ENCODE data around the gene SRGAP1.

Gene SRGAP1

DNA sequence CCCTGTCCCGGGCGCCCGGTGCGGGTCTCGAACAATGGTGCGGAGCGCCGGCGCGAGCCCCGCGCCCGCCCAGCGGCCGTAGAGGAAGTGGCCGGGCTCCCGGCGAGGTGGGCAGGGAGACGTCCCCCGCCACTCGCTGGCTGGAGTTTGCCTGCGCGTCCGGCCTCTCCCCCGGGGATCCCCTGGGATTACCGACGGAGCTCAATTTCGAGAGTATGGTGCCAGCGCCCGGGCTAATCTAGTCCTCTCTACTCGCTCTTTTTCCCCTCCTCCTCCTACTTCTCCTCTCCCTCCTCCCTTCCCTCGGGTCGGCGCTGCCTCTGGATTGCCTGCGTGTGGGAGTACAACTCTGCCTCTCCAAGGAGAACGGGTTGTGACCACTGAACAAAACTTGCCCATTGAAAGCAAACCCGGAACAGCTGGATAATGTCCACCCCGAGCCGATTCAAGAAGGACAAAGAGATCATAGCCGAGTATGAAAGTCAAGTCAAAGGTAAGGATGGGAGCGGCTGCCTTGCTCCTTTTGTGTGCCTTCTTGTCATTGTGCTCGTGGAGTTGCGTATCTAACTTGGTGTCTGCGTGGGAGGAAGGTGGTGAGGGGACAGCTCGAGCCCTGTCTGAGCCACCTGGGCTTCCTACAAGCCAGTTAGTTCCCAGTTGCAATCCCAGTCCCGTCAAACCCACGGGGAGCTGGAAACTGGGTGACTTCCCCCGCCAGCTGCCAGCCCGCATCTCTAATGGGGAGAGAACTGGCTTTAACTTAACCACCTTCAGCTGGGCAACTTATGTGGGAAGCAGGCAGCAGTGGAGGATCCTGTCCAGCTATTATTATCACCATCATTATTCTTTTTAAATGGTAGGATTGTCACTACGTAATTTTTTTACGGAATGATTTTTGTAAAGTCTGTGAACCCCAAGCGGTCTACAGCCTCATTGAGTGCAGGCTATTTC, at the start of gene SRGAP1:
SRGAP1 (plus strand) TSS at position 310 of the 951 bp plus-strand sequence; CDS start at position 427, 117 bp downstream.
- DNase-seq (ENCODE audit: low read depth in 1 of 2, low spot score in 1 of 2) = no peak

DNA sequence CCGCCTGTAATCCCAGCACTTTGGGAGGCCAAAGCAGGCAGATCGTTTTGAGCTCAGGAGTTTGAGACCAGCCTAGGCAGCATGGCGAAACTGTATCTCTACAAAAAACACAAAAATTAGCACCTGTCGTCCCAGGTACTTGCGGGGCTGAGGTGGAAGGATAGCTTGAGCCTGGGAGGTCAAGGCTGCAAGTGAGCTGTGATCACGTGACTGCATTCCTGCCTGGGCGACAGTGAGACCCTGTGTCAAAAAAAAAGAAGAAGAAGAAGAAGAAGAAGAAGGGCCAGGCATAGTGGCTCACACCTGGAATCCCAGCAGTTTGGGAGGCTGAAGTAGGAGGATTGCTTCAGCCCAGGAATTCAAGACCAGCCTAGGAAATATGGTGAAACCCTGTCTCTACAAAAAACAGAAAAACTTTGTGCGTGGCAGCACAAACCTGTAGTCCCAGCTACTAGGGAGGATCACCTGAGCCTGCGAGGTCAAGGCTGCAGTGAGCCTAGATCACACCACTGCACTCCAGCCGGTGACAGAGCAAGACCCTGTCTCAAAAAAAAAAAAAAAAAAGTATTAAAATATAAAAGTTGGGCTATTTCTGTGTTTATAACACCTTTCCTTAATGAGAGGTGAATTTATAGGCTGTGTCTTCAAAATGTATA, 49.3 kb upstream of the SRGAP1 start:
- no peak for DNase-seq (ENCODE audit: low read depth in 1 of 2, low spot score in 1 of 2)

GRCh38 chr12:63795944-63796343, 48.6 kb upstream of the SRGAP1 start:
- no peak for DNase-seq (ENCODE audit: low read depth in 1 of 2, low spot score in 1 of 2)

- DNase-seq (ENCODE audit: low read depth in 1 of 2, low spot score in 1 of 2) = no peak
Observed at GRCh38 chr12:63802012-63802608, 42.4 kb upstream of the SRGAP1 start.

DNA sequence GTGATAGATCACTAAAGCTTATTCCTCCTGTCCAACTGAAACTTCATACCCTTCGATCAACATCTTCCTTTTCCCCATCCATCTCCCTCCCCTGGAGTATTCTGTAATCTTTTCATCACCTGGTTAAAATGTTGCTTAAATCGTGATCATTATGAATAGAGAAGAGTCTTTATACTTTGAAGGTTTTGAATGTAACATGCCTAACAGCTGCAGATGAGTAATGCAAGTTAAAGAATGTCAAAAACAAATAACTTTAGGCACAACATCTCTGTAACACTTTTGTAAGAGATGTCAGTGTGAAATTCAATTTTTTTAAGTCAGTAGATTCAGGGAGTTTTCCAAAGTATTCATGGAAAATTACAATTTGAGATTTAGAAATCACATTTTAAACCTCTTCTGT, 39.8 kb upstream of the SRGAP1 start:
- DNase-seq (ENCODE audit: low read depth in 1 of 2, low spot score in 1 of 2) = no peak

GRCh38 chr12:63805704-63806672, 38.5 kb upstream of the SRGAP1 start:
- no peak for DNase-seq (ENCODE audit: low read depth in 1 of 2, low spot score in 1 of 2)

GRCh38 chr12:63808631-63809030, 35.9 kb upstream of the SRGAP1 start:
- DNase-seq (ENCODE audit: low read depth in 1 of 2, low spot score in 1 of 2) = no peak

DNA sequence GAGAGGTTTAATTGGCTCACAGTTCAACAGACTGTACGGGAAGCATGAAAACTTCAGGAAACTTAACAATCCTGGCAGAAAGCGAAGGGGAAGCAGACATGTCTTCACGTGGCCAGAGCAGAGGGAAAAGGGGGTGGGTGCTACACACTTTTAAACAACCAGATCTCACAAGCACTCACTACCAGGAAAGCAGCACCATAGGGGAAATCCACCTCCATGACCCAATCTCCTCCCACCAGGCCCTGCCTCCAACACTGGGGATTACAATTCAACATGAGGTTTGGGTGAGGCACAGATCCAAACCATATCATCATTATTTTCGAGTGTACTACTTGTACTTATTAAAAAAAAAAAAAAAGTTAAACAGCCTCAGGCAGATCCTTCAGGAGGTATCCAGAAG, 34.9 kb upstream of the SRGAP1 start:
- no peak for DNase-seq (ENCODE audit: low read depth in 1 of 2, low spot score in 1 of 2)

GRCh38 chr12:63811334-63811733, 33.2 kb upstream of the SRGAP1 start:
- DNase-seq (ENCODE audit: low read depth in 1 of 2, low spot score in 1 of 2) = no peak

GRCh38 chr12:63811755-63812154, 32.7 kb upstream of the SRGAP1 start:
- no peak for DNase-seq (ENCODE audit: low read depth in 1 of 2, low spot score in 1 of 2)

- no peak for DNase-seq (ENCODE audit: low read depth in 1 of 2, low spot score in 1 of 2)
Observed at GRCh38 chr12:63814146-63814772, 30.2 kb upstream of the SRGAP1 start.

- DNase-seq (ENCODE audit: low read depth in 1 of 2, low spot score in 1 of 2) = no peak
Observed at GRCh38 chr12:63815482-63815852, 29.0 kb upstream of the SRGAP1 start.

GRCh38 chr12:63816031-63816430, 28.5 kb upstream of the SRGAP1 start:
- no peak for DNase-seq (ENCODE audit: low read depth in 1 of 2, low spot score in 1 of 2)

DNA sequence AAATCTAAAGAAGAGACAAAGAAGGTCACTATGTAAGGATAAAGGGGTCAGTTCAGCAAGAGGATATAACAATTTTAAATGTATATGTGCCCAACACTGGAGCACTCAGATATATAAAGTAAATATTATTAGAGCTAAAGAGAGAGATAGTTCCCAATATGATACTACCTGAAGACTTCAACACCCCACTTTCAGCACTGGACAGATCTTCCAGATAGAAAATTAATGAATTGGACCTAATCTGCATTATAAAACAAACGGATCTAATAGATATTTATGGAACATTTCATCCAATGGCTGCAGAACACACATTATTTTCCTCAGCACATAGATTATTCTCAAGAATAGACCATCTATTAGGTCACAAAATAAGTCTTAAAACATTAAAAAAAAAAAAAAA, 24.1 kb upstream of the SRGAP1 start:
- no peak for DNase-seq (ENCODE audit: low read depth in 1 of 2, low spot score in 1 of 2)

DNA sequence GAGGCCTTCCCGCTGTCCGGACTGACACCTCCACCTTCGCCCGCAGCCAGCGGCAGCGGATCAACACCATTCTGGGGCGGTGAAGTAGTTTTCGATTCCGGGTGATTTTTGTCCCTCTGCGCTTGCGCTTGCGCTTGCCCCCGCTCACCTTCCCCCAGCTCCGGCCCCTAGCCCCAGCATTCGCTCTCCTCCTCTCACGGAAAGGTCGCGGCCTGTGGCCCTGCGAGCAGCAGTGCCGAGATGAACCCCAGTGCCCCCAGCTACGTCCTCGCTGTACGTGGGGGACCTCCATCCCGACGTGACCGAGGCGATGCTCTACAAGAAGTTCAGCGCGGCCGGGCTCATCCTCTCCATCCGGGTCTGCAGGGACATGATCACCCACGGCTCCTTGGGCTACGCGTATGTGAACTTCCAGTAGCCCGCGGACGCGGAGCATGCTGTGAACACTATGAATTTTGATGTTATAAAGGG, 22.7 kb upstream of the SRGAP1 start:
- no peak for DNase-seq (ENCODE audit: low read depth in 1 of 2, low spot score in 1 of 2)

- DNase-seq (ENCODE audit: low read depth in 1 of 2, low spot score in 1 of 2) = no peak
Observed at GRCh38 chr12:63822352-63822751, 22.1 kb upstream of the SRGAP1 start.

DNA sequence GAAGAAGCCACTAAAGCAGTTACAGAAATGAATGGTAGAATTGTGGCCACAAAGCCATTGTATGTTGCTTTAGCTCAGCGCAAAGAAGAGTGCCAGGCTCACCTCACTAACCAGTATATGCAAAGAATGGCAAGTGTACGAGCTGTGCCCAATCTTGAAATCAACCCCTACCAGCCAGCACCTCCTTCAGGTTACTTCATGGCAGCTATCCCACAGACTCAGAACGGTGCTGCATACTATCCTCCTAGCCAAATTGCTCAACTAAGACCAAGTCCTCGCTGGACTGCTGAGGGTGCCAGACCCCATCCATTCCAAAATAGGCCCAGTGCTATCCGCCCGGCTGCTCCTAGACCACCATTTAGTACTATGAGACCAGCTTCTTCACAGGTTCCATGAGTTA, 21.5 kb upstream of the SRGAP1 start:
- no peak for DNase-seq (ENCODE audit: low read depth in 1 of 2, low spot score in 1 of 2)

DNA sequence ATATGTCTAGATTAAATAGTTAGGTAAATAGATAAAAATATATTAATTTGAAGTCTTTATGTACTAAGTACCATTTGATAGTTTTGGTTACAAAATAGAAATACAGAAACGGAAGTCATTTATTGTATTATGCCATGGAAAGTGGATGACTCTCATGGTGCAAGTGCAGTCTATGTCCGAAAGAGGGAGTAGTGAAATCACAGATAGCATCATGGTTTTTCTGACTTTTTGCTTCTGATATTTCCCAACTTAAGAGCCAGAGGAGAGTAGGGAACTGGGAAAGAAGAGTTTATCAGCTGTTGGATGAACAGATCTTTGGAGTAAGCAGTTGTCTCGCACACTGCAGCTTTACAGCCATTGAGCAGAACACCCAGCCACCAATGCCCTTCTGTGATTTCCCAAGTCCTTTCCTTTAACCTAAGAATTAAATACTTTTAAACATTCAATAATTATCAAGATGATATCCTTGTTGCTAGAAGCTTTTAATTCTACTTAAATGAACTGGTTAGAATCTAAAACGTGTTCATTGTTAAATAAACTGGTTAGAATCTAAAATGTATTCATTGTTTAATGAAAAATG, 18.4 kb upstream of the SRGAP1 start:
- no peak for DNase-seq (ENCODE audit: low read depth in 1 of 2, low spot score in 1 of 2)

DNA sequence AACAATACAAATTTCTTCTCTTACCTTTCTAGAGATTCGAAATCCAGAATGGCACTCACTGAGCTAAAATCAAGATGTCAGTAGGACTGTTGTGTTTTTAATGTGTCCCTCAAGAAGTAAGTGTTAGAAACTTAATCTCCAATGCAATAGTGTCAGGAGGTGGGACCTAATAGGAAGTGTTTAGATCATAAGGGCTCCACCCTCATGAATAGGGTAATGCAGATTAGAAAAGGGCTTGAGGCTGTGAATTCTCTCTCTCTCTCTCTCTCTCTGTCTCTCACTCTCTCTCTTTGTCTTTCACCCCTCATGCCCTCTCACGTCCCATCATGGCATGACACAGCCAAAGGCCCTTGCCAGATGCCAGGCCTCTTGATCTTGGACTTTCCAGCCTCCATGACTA, 15.6 kb upstream of the SRGAP1 start:
- DNase-seq (ENCODE audit: low read depth in 1 of 2, low spot score in 1 of 2) = no peak

GRCh38 chr12:63836046-63836445, 8.5 kb upstream of the SRGAP1 start:
- DNase-seq (ENCODE audit: low read depth in 1 of 2, low spot score in 1 of 2) = no peak

All from activated CD4-positive, alpha-beta T cell treated with anti-CD3 and anti-CD28 coated beads, Interleukin-2, amount 50 U/mL, for 24 hours (primary cell).